Upper lobe of right lung (tissue), 1 donor: Measurements from ENCODE around the gene GUCA2B. TPM values are rescaled to one million over a fixed set of nuclear protein-coding genes. Genes with fewer than 3 reads are reported as not detected.
A peak's percentile ranks its signal among the peaks of the same experiment; 100 is the strongest.

Source experiments
- ATAC-seq: fragments of 200-7000 bp; cut with Tn5 transposase; one replicate; pipeline ENCODE4 v1.9.1; 2020; ENCODE audit warnings: mild to moderate bottlenecking, moderate library complexity
- DNase-seq: peaks from one replicate; pipeline ENCODE4 v3.0.0-alpha.2; 2020
- H3K27ac ChIP-seq: fragments of 200-600 bp; one replicate; pipeline ENCODE4 v1.8.0; 2022
- H3K27me3 ChIP-seq: fragments of 200-600 bp; one replicate; pipeline ENCODE4 v1.8.0; 2022; ENCODE audit warnings: mild to moderate bottlenecking
- H3K36me3 ChIP-seq: fragments of 200-600 bp; one replicate; pipeline ENCODE4 v1.8.0; 2022
- H3K4me1 ChIP-seq: fragments of 200-600 bp; one replicate; pipeline ENCODE4 v1.8.0; 2022
- H3K4me3 ChIP-seq: fragments of 200-600 bp; one replicate; pipeline ENCODE4 v1.8.0; 2022; ENCODE audit warnings: mild to moderate bottlenecking
- H3K9me3 ChIP-seq: fragments of 200-600 bp; one replicate; pipeline ENCODE4 v1.8.0; 2022
- intact Hi-C: fragments of 100-400 bp; cut with DNase I; formaldehyde crosslinking; loops from one replicate; pipeline ENCODE4 v1.11.0; 2022
- total RNA-seq: library from RNA; stranded (reverse); fragmentation: NEBNext Ultra II Directional; extraction: Animal tissue kit (Norgen Biotek cat#: 25700); gene quantifications from one replicate; pipeline ENCODE4 v1.2.1, GENCODE V29; 2021
- TF ChIP-seq, protein P1 (sequence below): fragments of 200-600 bp; IDR thresholded peaks from one replicate; pipeline ENCODE4 v1.8.0; 2022; ENCODE audit warnings: antibody characterized with exemption
- donor health status: DM: no; HTN: yes; CAD: no; lungs with severe emphysema.

Gene GUCA2B
- total RNA-seq, 1 donor from 2014 or later: not detected

DNA sequence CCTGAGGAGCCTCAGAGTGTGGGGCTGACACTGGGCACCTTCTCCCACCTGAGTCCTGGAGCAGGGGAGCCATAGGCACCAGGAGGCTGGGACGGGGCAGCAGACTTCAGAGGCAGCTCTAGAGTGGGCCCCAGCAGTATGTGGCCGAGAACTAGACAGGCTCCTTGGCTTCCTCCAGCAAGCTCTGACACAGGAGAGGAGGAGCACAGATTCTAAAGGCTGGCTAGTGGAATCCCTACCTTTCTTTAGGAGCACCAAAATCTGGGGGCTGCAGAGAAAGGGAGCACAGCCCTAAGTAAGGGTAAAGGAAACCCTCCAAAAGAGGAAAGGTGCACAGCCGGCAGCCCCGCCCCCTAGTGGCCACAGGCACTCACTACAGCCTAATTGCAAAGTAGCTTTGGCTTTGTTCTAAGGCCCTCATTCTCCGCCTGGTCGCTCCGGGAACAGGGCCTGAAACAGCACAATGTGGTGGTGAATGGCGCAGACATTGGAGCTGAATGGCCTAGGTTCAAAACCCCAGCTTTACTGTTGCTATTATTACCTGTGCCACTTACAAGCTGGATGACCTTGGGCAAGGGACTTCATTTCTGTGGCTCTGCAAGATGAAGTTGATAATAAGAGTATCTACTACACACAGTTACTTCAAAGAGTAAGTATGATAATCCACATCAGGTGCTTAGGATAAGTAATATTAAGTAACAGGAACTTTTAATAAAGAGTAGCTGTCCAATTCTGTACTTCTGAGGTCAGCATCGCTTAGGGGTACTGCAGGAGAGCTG is 20.1 kb downstream of the GUCA2B start:
- Histone ChIP-seq H3K4me1 (peaks cover 46% of the 10 kb centered on the region), H3K36me3 (no peaks in the 10 kb centered on the region), H3K27me3 (no peaks in the 10 kb centered on the region), H3K9me3 (no peaks in the 10 kb centered on the region), H3K27ac (peak overlapping the region; percentile 3), H3K4me3 (no peak overlapping the region)
- DNase-seq: peak; percentile 83
- intact Hi-C loops: no loop called here
- peak; percentile 79 for ATAC-seq
- TF ChIP-seq, protein P1, sequence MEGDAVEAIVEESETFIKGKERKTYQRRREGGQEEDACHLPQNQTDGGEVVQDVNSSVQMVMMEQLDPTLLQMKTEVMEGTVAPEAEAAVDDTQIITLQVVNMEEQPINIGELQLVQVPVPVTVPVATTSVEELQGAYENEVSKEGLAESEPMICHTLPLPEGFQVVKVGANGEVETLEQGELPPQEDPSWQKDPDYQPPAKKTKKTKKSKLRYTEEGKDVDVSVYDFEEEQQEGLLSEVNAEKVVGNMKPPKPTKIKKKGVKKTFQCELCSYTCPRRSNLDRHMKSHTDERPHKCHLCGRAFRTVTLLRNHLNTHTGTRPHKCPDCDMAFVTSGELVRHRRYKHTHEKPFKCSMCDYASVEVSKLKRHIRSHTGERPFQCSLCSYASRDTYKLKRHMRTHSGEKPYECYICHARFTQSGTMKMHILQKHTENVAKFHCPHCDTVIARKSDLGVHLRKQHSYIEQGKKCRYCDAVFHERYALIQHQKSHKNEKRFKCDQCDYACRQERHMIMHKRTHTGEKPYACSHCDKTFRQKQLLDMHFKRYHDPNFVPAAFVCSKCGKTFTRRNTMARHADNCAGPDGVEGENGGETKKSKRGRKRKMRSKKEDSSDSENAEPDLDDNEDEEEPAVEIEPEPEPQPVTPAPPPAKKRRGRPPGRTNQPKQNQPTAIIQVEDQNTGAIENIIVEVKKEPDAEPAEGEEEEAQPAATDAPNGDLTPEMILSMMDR: peak; percentile 98

DNA sequence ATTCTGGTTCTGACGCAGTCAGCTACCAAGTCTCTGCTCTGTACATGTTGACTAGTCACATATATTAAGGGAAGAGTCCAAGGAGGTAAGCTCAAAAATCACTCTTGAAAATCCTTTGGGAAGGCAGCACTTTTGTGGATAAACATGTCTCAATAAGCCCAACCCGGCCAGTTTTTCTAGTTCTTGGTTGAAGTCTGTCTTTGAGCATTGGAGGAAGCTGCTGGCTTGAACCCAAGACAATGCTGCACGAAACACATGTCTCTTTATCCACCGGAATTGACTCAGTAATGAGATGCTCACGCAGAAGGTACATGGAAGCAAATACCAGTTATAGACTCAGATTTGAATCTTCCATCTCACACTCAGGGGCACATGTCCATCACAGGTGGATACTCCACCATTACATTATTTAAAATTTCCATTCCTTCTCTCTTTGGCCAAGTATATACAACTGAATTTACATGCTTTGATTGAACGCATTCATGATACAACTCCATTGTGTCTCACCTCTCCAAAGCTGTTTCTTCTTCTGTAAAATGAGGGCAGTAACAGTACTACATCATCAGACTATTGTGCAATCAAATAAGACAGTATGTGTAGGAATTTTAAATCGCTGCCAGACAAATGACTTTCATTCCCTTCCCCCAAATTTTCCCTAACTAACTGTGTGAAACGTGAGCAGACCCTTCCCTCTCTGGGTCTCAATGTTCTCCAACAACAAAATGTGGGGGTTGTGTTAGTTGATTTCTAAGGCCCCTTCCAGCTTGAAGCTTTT is 20.9 kb downstream of the GUCA2B start:
- intact Hi-C loops: no loop called here
- Histone ChIP-seq H3K27ac (no peak overlapping the region), H3K4me3 (no peak overlapping the region), H3K36me3 (no peaks in the 10 kb centered on the region), H3K4me1 (peaks cover 53% of the 10 kb centered on the region), H3K9me3 (no peaks in the 10 kb centered on the region), H3K27me3 (no peaks in the 10 kb centered on the region)
- TF ChIP-seq, protein P1: no peak
- ATAC-seq: no peak
- no peak for DNase-seq

DNA sequence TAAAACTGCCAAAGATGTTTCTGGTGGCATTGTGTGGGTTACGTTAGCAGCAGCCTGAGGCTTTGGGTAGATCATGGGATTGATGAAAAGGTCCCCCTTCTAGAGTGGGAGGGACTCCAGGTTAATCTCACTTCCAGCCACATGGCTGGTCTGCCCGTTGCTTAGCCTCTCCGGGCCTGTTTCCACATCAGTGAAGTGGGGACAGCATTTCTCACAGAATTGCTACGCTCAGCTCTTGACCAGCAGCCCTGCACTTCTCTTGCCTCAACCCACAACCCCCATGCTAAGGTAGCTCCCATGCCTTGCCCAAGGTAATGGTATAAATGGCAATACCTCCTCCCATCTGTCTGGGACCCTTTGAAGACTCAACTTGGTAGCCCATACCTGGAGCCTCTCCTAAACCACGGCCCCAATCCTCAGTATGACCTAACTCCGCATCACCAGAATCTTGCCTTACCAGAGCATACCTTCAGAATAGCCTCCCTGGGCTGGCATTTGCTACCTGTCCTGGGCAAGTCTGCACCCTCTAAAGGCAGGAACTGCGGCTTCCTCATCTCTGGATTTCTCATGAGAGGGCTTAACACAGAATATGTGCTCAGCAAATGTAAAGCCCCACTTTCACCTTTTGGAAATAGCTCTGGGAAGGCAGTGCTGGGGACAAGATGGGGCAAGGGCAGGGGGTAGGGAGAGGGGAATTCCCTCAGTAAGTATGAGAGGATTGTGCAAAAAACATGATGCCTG is 22.3 kb downstream of the GUCA2B start:
- intact Hi-C loops: no loop called here
- Histone ChIP-seq H3K4me1 (peaks cover 65% of the 10 kb centered on the region), H3K36me3 (no peaks in the 10 kb centered on the region), H3K9me3 (no peaks in the 10 kb centered on the region), H3K27me3 (no peaks in the 10 kb centered on the region), H3K27ac (no peak overlapping the region), H3K4me3 (no peak overlapping the region)
- TF ChIP-seq, protein P1: no peak
- no peak for ATAC-seq
- no peak for DNase-seq

DNA sequence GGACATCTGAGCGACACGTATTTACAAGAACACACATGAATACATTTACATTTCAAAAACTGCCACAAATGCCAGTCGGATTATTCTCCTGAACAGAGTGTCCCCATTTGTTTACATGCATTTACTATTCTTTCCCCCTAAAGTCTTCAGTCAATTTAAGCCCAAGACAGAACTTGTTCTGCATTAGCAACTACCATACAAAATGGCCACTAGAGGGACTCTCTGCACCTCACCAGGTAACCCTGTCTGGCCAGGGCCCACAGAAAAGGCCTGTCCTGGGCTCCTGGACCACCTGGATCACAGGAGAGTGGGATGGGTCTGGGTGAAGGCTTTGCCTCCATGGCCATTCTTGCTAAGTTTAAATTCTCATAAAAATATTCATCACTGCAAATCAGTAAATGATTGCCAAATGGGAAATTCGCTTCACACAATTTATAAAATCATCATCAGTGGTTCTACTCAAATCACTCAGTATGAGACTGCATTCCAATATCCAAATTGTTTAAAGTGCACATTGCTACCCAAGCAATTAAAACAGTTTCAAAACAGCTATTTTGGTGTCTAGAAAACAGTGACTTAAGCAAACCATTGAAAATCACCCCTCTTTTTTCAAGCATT is 23.8 kb downstream of the GUCA2B start:
- Histone ChIP-seq H3K27me3 (no peaks in the 10 kb centered on the region), H3K27ac (no peak overlapping the region), H3K4me3 (no peak overlapping the region), H3K36me3 (peaks cover 5% of the 10 kb centered on the region), H3K9me3 (no peaks in the 10 kb centered on the region), H3K4me1 (peaks cover 55% of the 10 kb centered on the region)
- peak; percentile 54 for DNase-seq
- ATAC-seq: peak; percentile 55
- intact Hi-C loops: no loop called here
- TF ChIP-seq, protein P1: peak; percentile 66

DNA sequence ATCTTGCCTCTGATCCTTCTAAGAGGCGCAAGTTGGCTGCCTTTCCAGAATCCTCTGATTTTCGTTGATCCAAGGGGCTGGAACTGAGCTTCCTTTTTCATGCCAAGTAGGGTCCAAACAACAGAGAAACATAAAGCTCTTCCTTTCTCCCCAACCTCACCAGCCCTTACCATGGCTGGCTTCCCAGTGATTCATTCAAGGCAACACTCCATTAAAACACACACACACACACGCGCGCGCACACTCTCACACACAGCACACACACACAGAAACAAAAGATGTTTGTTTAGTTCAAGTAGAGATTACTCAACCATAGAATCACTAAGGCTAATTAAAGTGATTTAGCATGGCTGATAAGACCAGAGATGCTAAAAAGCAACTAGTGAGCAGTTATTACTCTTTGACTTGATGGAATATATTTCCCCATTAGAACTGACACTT is 24.4 kb downstream of the GUCA2B start:
- no peak overlapping the region for H3K27ac ChIP-seq
- peaks cover 5% of the 10 kb centered on the region for H3K36me3 ChIP-seq
- H3K27me3 ChIP-seq: no peaks in the 10 kb centered on the region
- no peak overlapping the region for H3K4me3 ChIP-seq
- H3K9me3 ChIP-seq: no peaks in the 10 kb centered on the region
- peaks cover 51% of the 10 kb centered on the region for H3K4me1 ChIP-seq
- ATAC-seq (peak; percentile 58), DNase-seq (peak; percentile 78)
- intact Hi-C loops: no loop called here
- TF ChIP-seq, protein P1: no peak
